GM11168 (cell line): ENCODE results near the gene APBA2.

Experiments
- in situ Hi-C: fragments of 300-500 bp; cut with MboI; formaldehyde crosslinking; loops from one replicate; pipeline ENCODE4 v1.12.0; 2022; ENCODE audit warnings: low sequenced_read_pairs; ENCODE audit not compliant: unreplicated experiment

APBA2 gene

GRCh38 chr15:28953573-28954195 lies 67.9 kb downstream of the APBA2 start:
- in situ Hi-C loops: no loop called here

GRCh38 chr15:28954466-28955159 lies 68.8 kb downstream of the APBA2 start:
- in situ Hi-C loops: no loop called here

DNA sequence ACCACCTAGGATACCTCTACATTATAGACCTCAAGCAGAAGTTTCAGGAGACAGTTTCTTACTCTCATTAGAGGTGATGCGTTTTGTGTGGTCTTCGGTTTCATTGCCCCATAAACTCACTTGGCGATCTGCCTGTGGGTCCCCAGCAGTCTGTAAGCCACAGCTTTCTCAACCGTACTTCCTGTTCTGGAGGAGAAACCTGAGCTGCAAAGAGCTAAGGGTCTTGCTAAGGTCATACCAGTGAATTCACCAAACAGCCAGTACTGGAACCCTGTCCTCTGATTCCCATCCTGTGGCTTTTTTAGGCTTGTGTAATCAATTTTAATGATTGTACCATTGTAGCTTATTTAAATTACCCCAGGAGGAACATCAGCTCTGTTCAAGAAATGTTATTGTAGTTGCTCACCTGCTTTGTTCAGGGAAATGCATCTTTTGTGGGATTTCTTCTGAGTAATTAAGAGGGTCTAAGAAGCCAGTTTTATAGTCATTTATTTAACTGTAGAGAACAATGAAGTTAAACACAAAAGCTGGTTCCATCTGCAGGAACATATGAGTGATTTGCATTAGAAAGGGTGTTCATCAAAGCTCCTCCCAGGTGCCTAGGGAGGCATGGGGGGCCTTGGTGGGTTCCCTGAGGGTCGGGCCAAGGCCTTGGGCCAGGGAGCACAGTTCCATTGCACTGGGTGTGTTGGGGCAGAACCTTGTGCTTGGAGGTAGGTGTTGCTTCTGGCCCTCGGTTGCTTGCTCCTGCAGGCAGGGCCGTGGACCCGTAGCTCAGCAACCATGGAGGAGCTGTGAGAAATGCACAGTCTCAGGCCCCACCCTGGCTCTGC lies 69.6 kb downstream of the APBA2 start:
- in situ Hi-C loops: no loop called here

DNA sequence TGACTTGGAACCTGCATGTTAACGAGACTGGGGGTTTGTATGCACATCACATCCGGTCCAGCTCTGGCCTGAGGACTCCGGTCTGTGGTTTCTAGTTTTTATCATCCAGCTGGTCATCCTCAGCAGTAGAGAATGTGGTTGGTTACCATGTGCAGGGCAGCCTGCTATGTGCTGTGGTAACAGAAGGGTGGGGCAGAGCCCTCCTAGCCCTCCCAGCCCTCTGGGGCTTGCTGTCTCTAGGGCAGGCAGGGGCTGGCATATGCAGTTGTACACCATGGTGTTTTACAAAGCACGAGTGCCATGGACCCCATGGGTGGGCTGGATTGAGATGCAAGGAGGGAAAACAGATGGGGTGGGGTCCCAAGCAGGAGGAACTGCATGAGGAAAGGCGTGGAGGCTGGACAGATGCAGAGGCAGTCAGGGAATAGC lies 70.2 kb downstream of the APBA2 start:
- in situ Hi-C loops: no loop called here

GRCh38 chr15:28956491-28956890 lies 70.7 kb downstream of the APBA2 start:
- in situ Hi-C loops: no loop called here

DNA sequence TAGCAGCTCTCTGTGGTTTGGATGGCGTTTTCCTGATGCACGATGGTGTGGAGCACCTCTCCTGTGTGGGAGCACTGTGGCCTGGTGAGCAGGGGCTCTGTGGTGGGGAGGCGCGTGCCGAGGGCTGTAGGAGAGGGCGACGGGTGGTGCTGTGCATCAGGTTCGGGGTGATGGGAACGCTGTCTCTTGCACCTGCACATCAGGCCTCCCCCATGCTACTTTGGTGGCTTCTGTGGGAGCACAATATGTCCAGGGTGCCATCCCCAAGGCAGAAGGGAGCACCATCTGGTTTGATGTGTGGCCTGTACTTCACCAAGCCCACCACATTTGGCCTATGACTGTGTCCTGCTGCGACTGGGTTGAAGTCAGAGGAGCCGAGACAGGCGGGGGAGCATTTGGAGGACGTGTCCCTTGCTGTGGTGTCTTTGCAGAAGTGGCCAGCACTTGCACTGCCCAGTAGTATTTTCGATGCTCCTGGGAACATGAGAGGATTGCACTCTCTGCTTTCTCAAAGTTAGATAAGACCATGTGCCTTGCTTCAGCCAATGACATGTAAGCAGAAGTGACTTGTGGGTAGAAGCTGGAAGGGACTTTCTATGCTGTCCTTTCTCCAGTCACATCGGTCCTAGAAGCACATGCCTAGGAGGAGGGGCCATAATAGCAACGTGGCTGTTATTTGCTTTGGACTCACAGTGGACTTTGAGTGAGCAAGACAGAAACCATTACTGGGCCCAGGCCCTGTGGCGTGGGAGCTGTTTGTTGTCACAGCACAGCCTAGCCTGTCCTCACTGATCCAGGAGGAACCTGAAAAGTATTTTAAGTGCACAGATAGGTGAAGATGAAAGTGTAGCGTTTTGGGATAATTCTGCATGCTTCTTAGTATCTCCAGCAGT lies 72.1 kb downstream of the APBA2 start:
- in situ Hi-C loops: no loop called here

GRCh38 chr15:28959326-28959725 lies 73.6 kb downstream of the APBA2 start:
- in situ Hi-C loops: no loop called here

DNA sequence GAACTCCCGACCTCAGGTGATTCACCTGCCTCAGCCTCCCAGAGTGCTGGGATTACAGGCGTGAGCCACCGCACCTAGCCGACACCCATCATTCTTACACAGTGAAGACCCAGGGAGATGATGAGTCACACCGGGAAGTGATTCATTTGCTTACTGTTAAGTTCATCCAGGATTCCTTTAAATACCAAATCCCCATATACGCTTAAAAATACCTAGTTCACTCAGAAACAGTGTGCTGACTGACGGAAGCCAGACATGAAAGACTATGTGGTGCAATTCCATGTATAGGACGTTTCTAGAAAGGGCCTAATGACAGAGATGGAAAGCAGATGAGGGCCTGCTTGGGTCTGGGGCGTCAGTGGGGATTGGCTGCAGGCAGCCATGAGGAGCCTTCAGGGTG lies 75.2 kb downstream of the APBA2 start:
- in situ Hi-C loops: no loop called here

- in situ Hi-C loops: no loop called here
Observed at GRCh38 chr15:28961391-28961790, 75.6 kb downstream of the APBA2 start.

DNA sequence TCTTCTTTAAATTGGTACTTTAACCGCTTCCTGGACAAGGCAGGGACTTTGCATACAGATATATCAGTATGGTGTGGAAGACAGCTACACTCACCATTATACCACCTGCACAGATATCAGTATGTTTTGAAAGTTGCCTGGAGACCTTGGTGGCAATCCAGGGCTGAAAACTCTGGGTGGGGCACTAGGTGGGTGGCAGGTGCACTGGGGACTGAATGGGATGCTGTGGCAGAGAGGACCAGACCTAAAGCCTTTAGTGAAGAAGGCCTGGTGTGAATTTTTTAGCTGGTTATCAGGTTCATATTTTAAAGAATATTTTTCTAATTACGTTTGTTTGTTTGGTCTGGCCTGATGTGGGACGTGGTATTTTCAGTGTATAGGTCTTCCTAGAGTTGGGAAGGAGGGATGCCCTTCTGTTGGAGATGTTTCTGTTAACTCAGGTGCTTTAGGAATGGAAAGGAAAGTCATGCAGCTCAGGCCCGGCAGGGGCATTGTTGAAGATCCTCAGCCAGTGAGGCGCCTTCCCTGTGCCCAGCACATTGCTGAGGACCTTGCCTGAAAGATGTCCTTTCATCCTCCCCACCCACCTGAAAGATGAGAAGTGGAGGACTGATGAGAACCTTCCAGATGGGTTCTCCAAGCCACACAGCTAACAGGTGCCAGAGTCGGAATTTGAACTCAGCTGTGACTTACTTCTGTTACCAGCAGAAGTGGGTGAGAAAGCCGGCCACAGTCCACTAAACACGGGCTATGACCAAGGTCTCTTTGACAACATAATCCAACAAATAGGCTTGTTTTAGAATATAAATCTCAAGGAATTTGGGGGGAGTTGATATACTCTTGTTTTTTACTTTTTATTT lies 77.3 kb downstream of the APBA2 start:
- in situ Hi-C loops: no loop called here

- in situ Hi-C loops: no loop called here
Observed at GRCh38 chr15:28963711-28964081, 77.9 kb downstream of the APBA2 start.

- in situ Hi-C loops: no loop called here
Observed at GRCh38 chr15:28964098-28964497, 78.3 kb downstream of the APBA2 start.

GRCh38 chr15:28967066-28967465 lies 81.3 kb downstream of the APBA2 start:
- in situ Hi-C loops: no loop called here

GRCh38 chr15:28967990-28968389 lies 82.2 kb downstream of the APBA2 start:
- in situ Hi-C loops: no loop called here

GRCh38 chr15:28969511-28970085 lies 83.8 kb downstream of the APBA2 start:
- in situ Hi-C loops: no loop called here

DNA sequence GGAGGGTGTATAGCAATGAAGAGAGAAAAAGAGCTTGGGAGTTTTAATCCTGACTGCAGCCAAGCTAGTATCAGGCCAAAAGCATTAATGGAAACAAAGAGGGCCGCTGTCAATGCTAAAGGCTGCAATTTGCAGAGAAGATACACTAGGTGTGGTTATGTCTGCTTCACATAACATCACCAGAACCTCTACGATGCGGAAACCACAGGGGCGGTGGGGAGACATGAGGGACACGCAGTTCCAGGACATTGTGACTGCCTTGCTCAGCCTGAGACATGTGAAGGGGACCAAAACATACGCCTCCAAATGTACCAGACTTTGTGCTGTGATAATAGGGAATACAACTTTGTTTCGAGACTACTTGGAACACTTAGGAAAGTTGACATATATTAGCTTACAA lies 88.4 kb downstream of the APBA2 start:
- in situ Hi-C loops: no loop called here

DNA sequence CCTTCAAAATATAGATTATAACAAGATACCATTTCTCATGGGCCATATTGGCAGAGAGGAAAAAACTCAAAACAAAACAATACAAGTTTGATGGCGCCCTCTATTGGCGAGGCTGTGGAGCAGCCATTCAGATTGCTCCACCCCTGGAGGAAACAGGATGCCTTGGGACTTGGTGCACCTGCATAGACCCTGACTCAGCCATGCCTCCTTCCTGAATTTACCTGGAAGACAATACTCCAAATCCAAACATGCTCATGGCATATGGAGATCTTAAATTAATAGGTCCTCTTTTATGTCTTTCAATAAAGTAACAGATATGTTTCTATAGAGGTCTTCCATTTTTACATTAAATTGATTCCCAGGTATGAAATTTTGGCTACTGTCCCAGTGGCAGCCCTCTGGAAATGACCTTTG lies 90.0 kb downstream of the APBA2 start:
- in situ Hi-C loops: no loop called here

- in situ Hi-C loops: no loop called here
Observed at GRCh38 chr15:28977377-28978010, 91.7 kb downstream of the APBA2 start.

- in situ Hi-C loops: no loop called here
Observed at GRCh38 chr15:28978011-28978378, 92.2 kb downstream of the APBA2 start.
